Osteoblast (primary cell): Measurements from ENCODE around the gene PSMD1. TPM values are rescaled to one million over a fixed set of nuclear protein-coding genes. Genes with fewer than 3 reads are reported as not detected.
A peak's percentile ranks its signal among the peaks of the same experiment; 100 is the strongest.

Source experiments
- DNase-seq: peaks from one replicate; pipeline ENCODE4 v3.0.0; 2011; ENCODE audit warnings: low spot score, mixed read lengths; ENCODE audit not compliant: insufficient read length; ENCODE audit errors: missing footprints
- H2AFZ ChIP-seq: 2 replicates; pipeline ENCODE4 v1.6.0; 2011; ENCODE audit warnings: mild to moderate bottlenecking, low read length
- H3K27ac ChIP-seq: 2 replicates; pipeline ENCODE4 v1.5.1; 2011; ENCODE audit warnings: mild to moderate bottlenecking, low read depth, low read length, moderate library complexity
- H3K27me3 ChIP-seq: 2 replicates; pipeline ENCODE4 v1.6.0; 2012; ENCODE audit warnings: mild to moderate bottlenecking, control low read depth, inconsistent platforms, low read length, moderate library complexity; ENCODE audit not compliant: insufficient read depth
- H3K36me3 ChIP-seq: 2 replicates; pipeline ENCODE4 v1.5.1; 2011; ENCODE audit warnings: mild to moderate bottlenecking, low read length, control low read depth, moderate library complexity; ENCODE audit not compliant: insufficient read depth
- H3K4me1 ChIP-seq: 2 replicates; pipeline ENCODE4 v1.5.1; 2011; ENCODE audit warnings: mild to moderate bottlenecking, low read length, control low read depth, moderate library complexity; ENCODE audit not compliant: insufficient read depth
- H3K4me2 ChIP-seq: 2 replicates; pipeline ENCODE4 v1.6.0; 2011; ENCODE audit warnings: mild to moderate bottlenecking, low read length; ENCODE audit not compliant: insufficient read depth
- H3K4me3 ChIP-seq: fragments of 200-600 bp; sonication (generic); 3 replicates; pipeline ENCODE4 v1.5.1; 2012; ENCODE audit warnings: mild to moderate bottlenecking, low read length, inconsistent platforms; ENCODE audit not compliant: insufficient read depth
- H3K79me2 ChIP-seq: 2 replicates; pipeline ENCODE4 v1.6.0; 2012; ENCODE audit warnings: mild to moderate bottlenecking, low read length, control low read depth, inconsistent platforms; ENCODE audit not compliant: insufficient read depth
- H3K9me3 ChIP-seq: 2 replicates; pipeline ENCODE4 v1.5.1; 2011; ENCODE audit warnings: low read depth, low read length, control low read depth
- H4K20me1 ChIP-seq: 2 replicates; pipeline ENCODE4 v1.6.0; 2012; ENCODE audit warnings: mild to moderate bottlenecking, low read length, control low read depth; ENCODE audit not compliant: insufficient read depth
- CTCF ChIP-seq: IDR thresholded peaks from 2 replicates; pipeline ENCODE4 v1.5.1; 2011; ENCODE audit warnings: mild to moderate bottlenecking, low read depth, low read length, moderate library complexity; ENCODE audit errors: extremely low read depth
- total RNA-seq: library from RNA; depleted of rRNA; stranded (reverse); fragments of >200 nt; gene quantifications from 2 replicates; pipeline ENCODE4 v1.2.3, GENCODE V29; 2012

Gene PSMD1
- total RNA-seq, 1 donor: 112 TPM

GRCh38 chr2:231104115-231104713 is 47.5 kb downstream of the PSMD1 start:
- no peak overlapping the region for H2AFZ ChIP-seq
- peaks cover 28% of the 10 kb centered on the region for H3K36me3 ChIP-seq
- no peaks in the 10 kb centered on the region for H3K27me3 ChIP-seq
- H3K27ac ChIP-seq: peak overlapping the region; percentile 60
- peak; percentile 87 for TF ChIP-seq CTCF
- H3K79me2 ChIP-seq: peaks cover 32% of the 10 kb centered on the region
- peaks cover 28% of the 10 kb centered on the region for H3K4me1 ChIP-seq
- DNase-seq: no peak
- no peak overlapping the region for H3K4me2 ChIP-seq
- no peaks in the 10 kb centered on the region for H4K20me1 ChIP-seq
- peaks cover 5% of the 10 kb centered on the region for H3K9me3 ChIP-seq
- H3K4me3 ChIP-seq: no peak overlapping the region

GRCh38 chr2:231110551-231110950 is 53.9 kb downstream of the PSMD1 start:
- Histone ChIP-seq H3K4me1 (peaks cover 23% of the 10 kb centered on the region), H3K4me2 (no peak overlapping the region), H2AFZ (no peak overlapping the region), H3K36me3 (peaks cover 13% of the 10 kb centered on the region), H3K9me3 (no peaks in the 10 kb centered on the region), H3K79me2 (peaks cover 30% of the 10 kb centered on the region), H3K27ac (no peak overlapping the region), H4K20me1 (no peaks in the 10 kb centered on the region), H3K4me3 (no peak overlapping the region), H3K27me3 (no peaks in the 10 kb centered on the region)
- peak; percentile 28 for TF ChIP-seq CTCF
- DNase-seq: no peak

GRCh38 chr2:231111987-231112386 is 55.3 kb downstream of the PSMD1 start:
- Histone ChIP-seq H3K4me1 (peaks cover 23% of the 10 kb centered on the region), H4K20me1 (no peaks in the 10 kb centered on the region), H3K36me3 (peaks cover 13% of the 10 kb centered on the region), H3K4me3 (no peak overlapping the region), H3K4me2 (peak overlapping the region; percentile 54), H2AFZ (no peak overlapping the region), H3K27ac (peak overlapping the region; percentile 61), H3K79me2 (peaks cover 24% of the 10 kb centered on the region), H3K9me3 (no peaks in the 10 kb centered on the region), H3K27me3 (no peaks in the 10 kb centered on the region)
- peak; percentile 1 for DNase-seq
- no peak for TF ChIP-seq CTCF

- no peaks in the 10 kb centered on the region for H3K9me3 ChIP-seq
- peaks cover 11% of the 10 kb centered on the region for H3K36me3 ChIP-seq
- no peak overlapping the region for H2AFZ ChIP-seq
- H3K27ac ChIP-seq: no peak overlapping the region
- H3K4me3 ChIP-seq: no peak overlapping the region
- no peaks in the 10 kb centered on the region for H3K27me3 ChIP-seq
- peaks cover 17% of the 10 kb centered on the region for H3K79me2 ChIP-seq
- H4K20me1 ChIP-seq: no peaks in the 10 kb centered on the region
- H3K4me2 ChIP-seq: no peak overlapping the region
- TF ChIP-seq CTCF: no peak
- DNase-seq: no peak
- peaks cover 23% of the 10 kb centered on the region for H3K4me1 ChIP-seq
Measured at GRCh38 chr2:231113489-231113888, 56.8 kb downstream of the PSMD1 start.
